GM12892 (cell line): ENCODE measurements around the gene DPPA3.

Experiments used
- POLR2A ChIP-seq: IDR thresholded peaks from 2 replicates; pipeline ENCODE4 v1.6.1; 2011; ENCODE audit warnings: low read depth, low read length, control low read depth
- POLR2AphosphoS5 ChIP-seq: IDR thresholded peaks from 2 replicates; pipeline ENCODE4 v1.6.1; 2011; ENCODE audit warnings: low read depth, low read length, control low read depth

GRCh38 chr12:7732993-7733392 lies 21.8 kb downstream of the DPPA3 start:
- no peak for TF ChIP-seq POLR2A
- TF ChIP-seq POLR2AphosphoS5, result no peak
